ENCODE data around the gene DHCR24. TPM values are rescaled to one million over a fixed set of nuclear protein-coding genes. Genes with fewer than 3 reads are reported as not detected.

Gene DHCR24
- total RNA-seq, 1 donor from 2014 or later: 181 TPM

- peaks cover 3% of the 10 kb centered on the region for H3K4me1 Mint-ChIP-seq (ENCODE audit: unreplicated experiment)
Measured at GRCh38 chr1:54823670-54824069, 63.3 kb downstream of the DHCR24 start.

GRCh38 chr1:54819733-54820132 lies 67.3 kb downstream of the DHCR24 start:
- no peak overlapping the region for H3K27ac Mint-ChIP-seq (ENCODE audit: unreplicated experiment)
- no peaks in the 10 kb centered on the region for H3K9me3 Mint-ChIP-seq (ENCODE audit: unreplicated experiment)
- H3K4me3 Mint-ChIP-seq (ENCODE audit: unreplicated experiment): no peak overlapping the region
- no peak for TF ChIP-seq CTCF (IDR thresholded peaks at IDR 0.05; ENCODE audit: unreplicated experiment)
- H3K4me1 Mint-ChIP-seq (ENCODE audit: unreplicated experiment): peaks cover 9% of the 10 kb centered on the region
- no peaks in the 10 kb centered on the region for H3K36me3 Mint-ChIP-seq (ENCODE audit: low read depth, unreplicated experiment)
- no peak for DNase-seq (ENCODE audit: low spot score)
- peaks cover 2% of the 10 kb centered on the region for H3K27me3 Mint-ChIP-seq (ENCODE audit: unreplicated experiment)

More at GRCh38 chr1:54823670-54824069, 63.3 kb downstream of the DHCR24 start:
- Mint-ChIP-seq H3K27ac (ENCODE audit: unreplicated experiment) (no peak overlapping the region), H3K36me3 (ENCODE audit: low read depth, unreplicated experiment) (no peaks in the 10 kb centered on the region), H3K4me3 (ENCODE audit: unreplicated experiment) (no peak overlapping the region), H3K9me3 (ENCODE audit: unreplicated experiment) (no peaks in the 10 kb centered on the region), H3K27me3 (ENCODE audit: unreplicated experiment) (peaks cover 4% of the 10 kb centered on the region)
- DNase-seq (ENCODE audit: low spot score): no peak
- TF ChIP-seq CTCF (IDR thresholded peaks at IDR 0.05; ENCODE audit: unreplicated experiment): no peak

GRCh38 chr1:54819195-54819536 lies 67.8 kb downstream of the DHCR24 start:
- no peak overlapping the region for H3K27ac Mint-ChIP-seq (ENCODE audit: unreplicated experiment)
- peaks cover 2% of the 10 kb centered on the region for H3K27me3 Mint-ChIP-seq (ENCODE audit: unreplicated experiment)
- no peak for TF ChIP-seq CTCF (IDR thresholded peaks at IDR 0.05; ENCODE audit: unreplicated experiment)
- peaks cover 9% of the 10 kb centered on the region for H3K4me1 Mint-ChIP-seq (ENCODE audit: unreplicated experiment)
- no peaks in the 10 kb centered on the region for H3K9me3 Mint-ChIP-seq (ENCODE audit: unreplicated experiment)
- no peak overlapping the region for H3K4me3 Mint-ChIP-seq (ENCODE audit: unreplicated experiment)
- H3K36me3 Mint-ChIP-seq (ENCODE audit: low read depth, unreplicated experiment): no peaks in the 10 kb centered on the region
- no peak for DNase-seq (ENCODE audit: low spot score)

GRCh38 chr1:54818461-54819194 lies 68.4 kb downstream of the DHCR24 start:
- Mint-ChIP-seq H3K4me1 (ENCODE audit: unreplicated experiment) (peaks cover 9% of the 10 kb centered on the region), H3K27me3 (ENCODE audit: unreplicated experiment) (peaks cover 2% of the 10 kb centered on the region), H3K27ac (ENCODE audit: unreplicated experiment) (peak overlapping the region; percentile 2), H3K4me3 (ENCODE audit: unreplicated experiment) (no peak overlapping the region), H3K36me3 (ENCODE audit: low read depth, unreplicated experiment) (no peaks in the 10 kb centered on the region), H3K9me3 (ENCODE audit: unreplicated experiment) (no peaks in the 10 kb centered on the region)
- TF ChIP-seq CTCF (IDR thresholded peaks at IDR 0.05; ENCODE audit: unreplicated experiment): no peak
- no peak for DNase-seq (ENCODE audit: low spot score)

GRCh38 chr1:54816951-54817350 lies 70.0 kb downstream of the DHCR24 start:
- Mint-ChIP-seq H3K27ac (ENCODE audit: unreplicated experiment) (no peak overlapping the region), H3K9me3 (ENCODE audit: unreplicated experiment) (no peaks in the 10 kb centered on the region), H3K4me3 (ENCODE audit: unreplicated experiment) (no peak overlapping the region), H3K4me1 (ENCODE audit: unreplicated experiment) (peaks cover 9% of the 10 kb centered on the region), H3K36me3 (ENCODE audit: low read depth, unreplicated experiment) (no peaks in the 10 kb centered on the region), H3K27me3 (ENCODE audit: unreplicated experiment) (peaks cover 4% of the 10 kb centered on the region)
- no peak for TF ChIP-seq CTCF (IDR thresholded peaks at IDR 0.05; ENCODE audit: unreplicated experiment)
- DNase-seq (ENCODE audit: low spot score): no peak
